Activated B cell treated with CpG ODN at 0.5 μM for 24 hours (primary cell): ENCODE data around the gene BAZ1B. TPM values are rescaled to one million over a fixed set of nuclear protein-coding genes. Genes with fewer than 3 reads are reported as not detected.
"Not testable (repeated sequence)": the region's sequence is repeated elsewhere in the genome, so short reads cannot be mapped to it uniquely, and the experiment has no call there.

Source experiments
- ATAC-seq: fragments of 200-7000 bp; cut with Tn5 transposase; one replicate; pipeline ENCODE4 v1.10.0; 2021; ENCODE audit warnings: low read depth, mild to moderate bottlenecking, moderate library complexity
- CTCF ChIA-PET: fragments of 350-600 bp; sonication (Branson Sonifier 250); formaldehyde crosslinking; loops from one replicate; lab custom pipeline; 2021; ENCODE audit warnings: antibody characterized with exemption; lab: Charles Lee
- POLR2A ChIA-PET: fragments of 350-600 bp; sonication (Branson Sonifier 250); formaldehyde crosslinking; loops from one replicate; lab custom pipeline; 2021; ENCODE audit warnings: antibody characterized with exemption; lab: Charles Lee
- DNase-seq: peaks from one replicate; pipeline ENCODE4 v3.0.0; 2022
- H3K27ac Mint-ChIP-seq: one replicate; pipeline ENCODE4 v1.8.0; 2020; ENCODE audit warnings: mixed read lengths
- H3K27me3 Mint-ChIP-seq: one replicate; pipeline ENCODE4 v1.8.0; 2021; ENCODE audit warnings: mixed read lengths
- H3K36me3 Mint-ChIP-seq: one replicate; pipeline ENCODE4 v1.8.0; 2021; ENCODE audit warnings: low read depth, mixed read lengths
- H3K4me1 Mint-ChIP-seq: one replicate; pipeline ENCODE4 v1.8.0; 2021; ENCODE audit warnings: mixed read lengths
- H3K4me3 Mint-ChIP-seq: one replicate; pipeline ENCODE4 v1.8.0; 2020; ENCODE audit warnings: mild to moderate bottlenecking, mixed read lengths
- H3K9me3 Mint-ChIP-seq: one replicate; pipeline ENCODE4 v1.8.0; 2020; ENCODE audit warnings: mixed read lengths
- intact Hi-C: fragments of 100-400 bp; cut with micrococcal nuclease; formaldehyde crosslinking; loops from one replicate; pipeline ENCODE4 v1.15.1; 2024
- total RNA-seq: library from RNA; stranded (reverse); gene quantifications from 2 replicates; pipeline ENCODE4 v1.2.3, GENCODE V29; 2022
- TF ChIP-seq, protein P1 (sequence below): fragments of 200-600 bp; IDR thresholded peaks from one replicate; pipeline ENCODE4 v1.8.0; 2022; ENCODE audit warnings: antibody characterized with exemption, mild to moderate bottlenecking

The BAZ1B gene
- total RNA-seq, 1 donor from 2014 or later, result 59.1 TPM

DNA sequence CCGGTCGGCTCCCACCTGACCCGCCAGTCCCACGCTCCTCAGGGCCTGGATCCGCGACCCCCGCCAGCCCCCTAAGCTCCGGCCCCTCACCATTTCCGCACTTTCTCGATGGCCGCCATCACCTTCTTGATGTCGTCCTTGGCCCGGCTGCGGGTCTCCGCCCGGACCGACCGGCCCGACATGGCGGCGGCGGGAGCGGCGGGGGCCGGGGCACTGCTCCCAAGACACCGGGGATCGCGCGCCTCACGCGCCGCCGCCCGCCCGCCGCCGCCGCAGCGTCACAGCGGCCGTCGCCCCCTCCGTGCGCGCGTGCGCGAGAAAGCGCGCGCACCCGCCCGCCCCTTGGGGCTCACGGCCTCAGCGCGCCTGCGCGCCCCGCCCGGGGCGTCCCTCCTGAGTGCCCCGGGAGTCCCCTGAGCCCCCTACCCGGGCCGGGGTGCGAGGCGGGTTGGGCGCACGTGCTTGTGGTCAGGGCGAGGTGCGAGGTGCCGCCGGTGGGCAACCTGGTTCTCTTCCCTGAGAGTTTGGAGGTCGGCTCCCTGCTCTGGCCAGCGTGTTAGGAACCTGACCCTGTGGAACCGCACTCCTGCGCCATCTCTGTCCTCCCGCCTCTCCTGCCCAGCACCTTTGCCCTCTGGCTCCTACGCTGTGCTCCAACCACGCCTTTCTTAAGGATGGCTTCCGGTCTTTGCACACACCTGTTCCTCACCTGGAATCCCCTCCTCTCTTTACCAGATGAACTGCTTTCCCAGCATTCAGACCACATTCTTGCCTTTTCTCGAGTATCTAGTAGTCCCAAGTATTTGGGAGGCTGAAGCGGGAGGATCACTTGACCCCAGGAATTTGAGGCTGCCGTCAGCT lies 35.5 kb upstream of the BAZ1B start, which contains the start of gene BCL7B:
Gene BCL7B, minus strand, starts transcription at position 294 of the 861 bp plus-strand sequence. Its CDS starts 112 bp downstream, at position 182.
- Mint-ChIP-seq H3K36me3 (peaks cover 20% of the 10 kb centered on the region), H3K4me1 (peaks cover 27% of the 10 kb centered on the region), H3K4me3 (peak within 1 kb of the TSS; percentile 90), H3K27ac (peak within 1 kb of the TSS; percentile 94), H3K27me3 (no peaks in the 10 kb centered on the region), H3K9me3 (no peaks in the 10 kb centered on the region)
- ATAC-seq (peak; percentile 60), DNase-seq (peak; percentile 85)
- intact Hi-C loops, result loop anchor here (1.0 to 2.0 kb wide), 6 partner anchors 12 to 729 kb away; partner anchors contain the start of genes ABHD11, BAZ1B, NSUN5 and TBL2
- TF ChIP-seq, protein P1, sequence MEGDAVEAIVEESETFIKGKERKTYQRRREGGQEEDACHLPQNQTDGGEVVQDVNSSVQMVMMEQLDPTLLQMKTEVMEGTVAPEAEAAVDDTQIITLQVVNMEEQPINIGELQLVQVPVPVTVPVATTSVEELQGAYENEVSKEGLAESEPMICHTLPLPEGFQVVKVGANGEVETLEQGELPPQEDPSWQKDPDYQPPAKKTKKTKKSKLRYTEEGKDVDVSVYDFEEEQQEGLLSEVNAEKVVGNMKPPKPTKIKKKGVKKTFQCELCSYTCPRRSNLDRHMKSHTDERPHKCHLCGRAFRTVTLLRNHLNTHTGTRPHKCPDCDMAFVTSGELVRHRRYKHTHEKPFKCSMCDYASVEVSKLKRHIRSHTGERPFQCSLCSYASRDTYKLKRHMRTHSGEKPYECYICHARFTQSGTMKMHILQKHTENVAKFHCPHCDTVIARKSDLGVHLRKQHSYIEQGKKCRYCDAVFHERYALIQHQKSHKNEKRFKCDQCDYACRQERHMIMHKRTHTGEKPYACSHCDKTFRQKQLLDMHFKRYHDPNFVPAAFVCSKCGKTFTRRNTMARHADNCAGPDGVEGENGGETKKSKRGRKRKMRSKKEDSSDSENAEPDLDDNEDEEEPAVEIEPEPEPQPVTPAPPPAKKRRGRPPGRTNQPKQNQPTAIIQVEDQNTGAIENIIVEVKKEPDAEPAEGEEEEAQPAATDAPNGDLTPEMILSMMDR, result no peak
- CTCF ChIA-PET, result no interaction called here
- POLR2A ChIA-PET, result interaction anchor here (0.6 to 5.8 kb wide), 9 partner anchors 8 to 181 kb away, joined by 3 to 59 read pairs (median 4); partner anchors contain the start of genes ABHD11, BAZ1B and TBL2

DNA sequence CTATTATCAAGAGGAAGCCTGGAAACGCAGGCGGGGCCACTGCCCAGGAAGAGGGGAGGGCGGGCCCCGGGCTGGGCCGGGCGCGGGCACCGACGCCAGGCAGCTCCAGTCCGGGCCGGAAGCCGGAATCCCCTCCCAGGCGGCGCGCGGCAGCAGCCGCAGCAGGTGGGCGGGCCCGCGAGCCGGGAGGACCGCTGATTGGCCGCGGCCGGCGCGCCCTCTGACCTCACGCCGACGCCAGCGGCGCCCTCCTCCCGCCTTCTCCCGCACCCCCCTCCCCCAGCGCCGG lies 35.0 kb upstream of the BAZ1B start:
- peak; percentile 87 for DNase-seq
- Mint-ChIP-seq H3K4me3 (peak overlapping the region; percentile 90), H3K27me3 (no peaks in the 10 kb centered on the region), H3K9me3 (no peaks in the 10 kb centered on the region), H3K27ac (peak overlapping the region; percentile 87), H3K4me1 (peaks cover 28% of the 10 kb centered on the region), H3K36me3 (peaks cover 26% of the 10 kb centered on the region)
- ChIA-PET POLR2A (interaction anchor here (0.6 to 5.8 kb wide), 9 partner anchors 9 to 544 kb away, joined by 3 to 59 read pairs (median 4); partner anchors contain the start of genes ABHD11, BAZ1B and TBL2), CTCF (no interaction called here)
- intact Hi-C loops, result loop anchor here (1.0 to 2.0 kb wide), 6 partner anchors 12 to 728 kb away; partner anchors contain the start of genes ABHD11, BAZ1B, NSUN5 and TBL2
- ATAC-seq, result peak; percentile 90
- TF ChIP-seq, protein P1, result no peak

DNA sequence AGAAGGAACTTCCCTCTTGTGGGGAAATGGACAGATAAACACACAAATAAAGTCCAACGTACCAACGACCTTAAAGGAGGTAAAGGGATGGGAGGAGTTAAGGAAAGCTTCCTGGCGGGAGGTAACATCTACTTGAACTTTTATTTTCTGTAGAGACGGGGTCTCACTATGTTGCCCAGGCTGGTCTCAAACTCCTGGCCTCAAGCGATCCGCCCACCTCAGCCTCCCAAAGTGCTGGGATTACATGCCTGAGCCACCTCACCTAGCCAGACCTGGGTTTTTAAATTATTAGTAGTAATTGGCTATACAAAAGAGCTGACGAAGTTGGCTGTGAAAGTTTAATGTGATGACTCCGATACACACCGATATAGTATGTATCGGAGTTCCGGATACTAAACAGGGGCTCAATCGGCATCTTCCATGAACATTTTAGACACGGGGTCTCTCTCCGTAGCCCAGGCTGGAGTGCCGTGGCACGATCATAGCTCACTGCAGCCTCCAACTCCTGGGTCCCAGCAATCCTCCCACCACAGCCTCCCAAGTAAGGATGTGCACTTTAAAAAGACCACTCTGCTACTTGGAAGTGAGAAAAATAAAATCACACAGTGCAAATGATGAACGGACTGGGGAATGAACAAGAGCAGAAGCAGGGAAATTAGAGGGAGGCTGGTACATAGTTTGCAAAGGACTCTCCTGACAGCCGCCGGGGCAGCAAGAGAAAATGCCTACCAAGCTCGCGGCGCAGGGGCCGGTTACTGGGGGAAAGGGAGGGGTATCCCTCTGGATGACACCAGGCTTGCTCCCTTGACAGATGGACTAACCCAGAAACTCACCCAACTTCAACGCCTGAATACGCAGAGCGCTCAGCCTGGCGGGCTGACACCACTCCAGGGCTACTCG lies 34.4 kb upstream of the BAZ1B start:
- no peak for ATAC-seq
- Mint-ChIP-seq H3K9me3 (no peaks in the 10 kb centered on the region), H3K36me3 (peaks cover 30% of the 10 kb centered on the region), H3K27ac (peak overlapping the region; percentile 85), H3K4me3 (peak overlapping the region; percentile 90), H3K4me1 (peaks cover 29% of the 10 kb centered on the region), H3K27me3 (no peaks in the 10 kb centered on the region)
- CTCF ChIA-PET, result no interaction called here
- TF ChIP-seq, protein P1, result no peak
- POLR2A ChIA-PET, result interaction anchor here (0.6 to 5.8 kb wide), 9 partner anchors 10 to 544 kb away, joined by 3 to 59 read pairs (median 4); partner anchors contain the start of genes ABHD11, BAZ1B and TBL2
- DNase-seq, result no peak
- intact Hi-C loops, result loop anchor here (1.0 to 2.0 kb wide), 6 partner anchors 13 to 728 kb away; partner anchors contain the start of genes ABHD11, BAZ1B, NSUN5 and TBL2

DNA sequence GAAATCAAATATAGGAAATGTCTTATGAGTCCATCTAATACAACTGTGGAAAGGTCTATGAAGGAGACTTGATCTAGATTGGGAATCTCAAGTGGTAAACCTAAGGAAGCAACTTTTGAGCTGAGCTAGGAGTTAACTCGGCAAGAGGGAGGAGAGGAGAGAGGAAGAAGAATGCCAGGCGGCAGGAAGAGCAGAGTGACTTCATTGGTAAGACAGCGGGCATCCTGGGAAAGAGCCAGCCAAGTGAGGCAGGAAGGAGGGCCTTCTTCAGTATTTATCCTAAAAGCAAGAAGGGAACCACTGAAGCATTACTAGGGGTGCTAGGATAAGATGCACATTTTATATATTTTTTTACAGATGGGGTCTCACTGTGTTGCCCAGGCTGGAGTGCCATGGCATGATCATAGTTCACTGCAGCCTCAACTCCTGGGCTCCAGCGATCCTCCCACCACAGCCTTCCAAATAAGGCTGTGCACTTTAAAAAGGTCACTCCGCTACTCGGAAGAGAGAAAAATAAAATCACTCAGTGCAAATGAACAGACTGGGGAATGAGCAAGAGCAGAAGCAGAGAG lies 33.4 kb upstream of the BAZ1B start:
- Mint-ChIP-seq H3K4me1 (peaks cover 29% of the 10 kb centered on the region), H3K4me3 (peak overlapping the region; percentile 90), H3K27me3 (no peaks in the 10 kb centered on the region), H3K27ac (peak overlapping the region; percentile 39), H3K9me3 (no peaks in the 10 kb centered on the region), H3K36me3 (peaks cover 37% of the 10 kb centered on the region)
- TF ChIP-seq, protein P1, result no peak
- ATAC-seq (no peak), DNase-seq (no peak)
- ChIA-PET POLR2A (interaction anchor here (0.6 to 3.5 kb wide), 4 partner anchors 9 to 36 kb away, joined by 3 to 29 read pairs (median 3); partner anchors contain the start of gene BAZ1B), CTCF (no interaction called here)
- intact Hi-C loops, result no loop called here

GRCh38 chr7:73550093-73550492 lies 28.0 kb upstream of the BAZ1B start:
- DNase-seq, POLR2A ChIA-PET, CTCF ChIA-PET, H3K4me3 Mint-ChIP-seq, H3K9me3 Mint-ChIP-seq, ATAC-seq, H3K4me1 Mint-ChIP-seq, intact Hi-C loops, H3K27ac Mint-ChIP-seq, H3K27me3 Mint-ChIP-seq: not testable (repeated sequence)
- peaks cover 63% of the 10 kb centered on the region for H3K36me3 Mint-ChIP-seq
